Left ventricle myocardium inferior (tissue), 1 donor: ENCODE data around the gene MXI1. TPM values are rescaled to one million over a fixed set of nuclear protein-coding genes. Genes with fewer than 3 reads are reported as not detected.

Source experiments
- DNase-seq: peaks from one replicate; pipeline ENCODE4 v3.0.0-alpha.2; 2020
- H3K27ac ChIP-seq: fragments of 200-600 bp; replicated peaks from 2 replicates; pipeline ENCODE4 v1.8.0; 2021
- H3K27me3 ChIP-seq: fragments of 200-600 bp; 2 replicates; pipeline ENCODE4 v1.8.0; 2021; ENCODE audit warnings: low read depth
- H3K36me3 ChIP-seq: fragments of 200-600 bp; 2 replicates; pipeline ENCODE4 v1.8.0; 2021
- H3K4me1 ChIP-seq: fragments of 200-600 bp; 2 replicates; pipeline ENCODE4 v1.8.0; 2021
- H3K4me3 ChIP-seq: fragments of 200-600 bp; 2 replicates; pipeline ENCODE4 v1.8.0; 2021; ENCODE audit warnings: mild to moderate bottlenecking, moderate library complexity
- H3K9me3 ChIP-seq: fragments of 200-600 bp; replicated peaks from 2 replicates; pipeline ENCODE4 v1.8.0; 2021
- intact Hi-C: fragments of 100-400 bp; cut with micrococcal nuclease; formaldehyde crosslinking; loops from one replicate; pipeline ENCODE4 v1.11.0; 2022
- total RNA-seq: library from RNA; stranded (reverse); fragmentation: NEBNext Ultra II Directional; extraction: Animal tissue kit (Norgen Biotek cat#: 25700); gene quantifications from one replicate; pipeline ENCODE4 v1.2.1, GENCODE V29; 2021
- TF ChIP-seq, protein P1 (sequence below): fragments of 200-600 bp; IDR thresholded peaks from 2 replicates; pipeline ENCODE4 v1.8.0; 2021; ENCODE audit warnings: antibody characterized with exemption, mild to moderate bottlenecking, borderline replicate concordance
- donor health status: DM: no; HTN: yes; CAD: no; lungs with severe emphysema.

Gene MXI1
- total RNA-seq, 1 donor from 2014 or later = 60.0 TPM

DNA sequence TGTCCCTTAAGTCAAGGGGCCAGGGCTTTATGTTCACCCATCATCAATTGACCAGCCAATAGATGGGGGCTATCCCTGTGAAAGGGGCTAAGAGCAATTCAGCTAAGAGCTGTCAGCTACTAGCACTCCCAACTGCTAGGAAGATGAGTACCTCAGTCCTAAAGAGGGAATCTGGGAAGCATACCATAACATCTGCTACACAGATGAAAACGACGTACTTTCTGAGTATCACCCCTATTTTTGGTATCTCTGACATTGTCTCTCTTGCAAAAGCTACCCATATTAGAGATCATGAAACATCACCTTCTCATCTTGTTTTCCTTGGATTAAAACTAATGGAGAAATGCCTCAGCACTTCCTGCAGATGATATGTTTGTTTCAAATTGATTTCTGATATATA is 104.8 kb downstream of the MXI1 start:
- TF ChIP-seq, protein P1, sequence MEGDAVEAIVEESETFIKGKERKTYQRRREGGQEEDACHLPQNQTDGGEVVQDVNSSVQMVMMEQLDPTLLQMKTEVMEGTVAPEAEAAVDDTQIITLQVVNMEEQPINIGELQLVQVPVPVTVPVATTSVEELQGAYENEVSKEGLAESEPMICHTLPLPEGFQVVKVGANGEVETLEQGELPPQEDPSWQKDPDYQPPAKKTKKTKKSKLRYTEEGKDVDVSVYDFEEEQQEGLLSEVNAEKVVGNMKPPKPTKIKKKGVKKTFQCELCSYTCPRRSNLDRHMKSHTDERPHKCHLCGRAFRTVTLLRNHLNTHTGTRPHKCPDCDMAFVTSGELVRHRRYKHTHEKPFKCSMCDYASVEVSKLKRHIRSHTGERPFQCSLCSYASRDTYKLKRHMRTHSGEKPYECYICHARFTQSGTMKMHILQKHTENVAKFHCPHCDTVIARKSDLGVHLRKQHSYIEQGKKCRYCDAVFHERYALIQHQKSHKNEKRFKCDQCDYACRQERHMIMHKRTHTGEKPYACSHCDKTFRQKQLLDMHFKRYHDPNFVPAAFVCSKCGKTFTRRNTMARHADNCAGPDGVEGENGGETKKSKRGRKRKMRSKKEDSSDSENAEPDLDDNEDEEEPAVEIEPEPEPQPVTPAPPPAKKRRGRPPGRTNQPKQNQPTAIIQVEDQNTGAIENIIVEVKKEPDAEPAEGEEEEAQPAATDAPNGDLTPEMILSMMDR = no peak

DNA sequence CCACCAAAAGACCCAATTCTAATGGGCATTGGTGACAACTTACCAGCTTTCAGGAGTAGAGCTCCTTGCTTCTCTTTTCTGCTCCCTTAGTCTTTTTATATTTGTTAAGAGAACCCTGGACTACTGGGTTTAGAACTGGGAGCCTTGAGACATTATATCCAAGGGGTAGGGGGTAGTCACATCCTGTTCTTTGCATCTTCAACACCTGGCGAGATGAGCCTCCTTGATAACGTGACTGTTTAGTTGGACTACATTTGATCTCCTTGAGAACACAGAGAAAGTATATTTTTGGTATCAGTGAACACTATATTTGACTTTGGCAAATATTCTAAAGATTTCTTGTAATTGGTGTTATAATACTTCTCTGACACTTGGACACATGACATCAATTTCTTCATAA is 106.3 kb downstream of the MXI1 start:
- TF ChIP-seq, protein P1 = no peak
- intact Hi-C loops = no loop called here
- Histone ChIP-seq H3K27me3 (no peaks in the 10 kb centered on the region), H3K36me3 (no peaks in the 10 kb centered on the region), H3K4me3 (no peak overlapping the region), H3K27ac (no peak overlapping the region), H3K9me3 (no peaks in the 10 kb centered on the region), H3K4me1 (peaks cover 13% of the 10 kb centered on the region)
- no peak for DNase-seq

More for the DNA sequence above, 104.8 kb downstream of the MXI1 start:
- Histone ChIP-seq H3K27me3 (no peaks in the 10 kb centered on the region), H3K36me3 (no peaks in the 10 kb centered on the region), H3K9me3 (no peaks in the 10 kb centered on the region), H3K4me1 (peaks cover 13% of the 10 kb centered on the region), H3K27ac (no peak overlapping the region), H3K4me3 (no peak overlapping the region)
- intact Hi-C loops = no loop called here
- no peak for DNase-seq

DNA sequence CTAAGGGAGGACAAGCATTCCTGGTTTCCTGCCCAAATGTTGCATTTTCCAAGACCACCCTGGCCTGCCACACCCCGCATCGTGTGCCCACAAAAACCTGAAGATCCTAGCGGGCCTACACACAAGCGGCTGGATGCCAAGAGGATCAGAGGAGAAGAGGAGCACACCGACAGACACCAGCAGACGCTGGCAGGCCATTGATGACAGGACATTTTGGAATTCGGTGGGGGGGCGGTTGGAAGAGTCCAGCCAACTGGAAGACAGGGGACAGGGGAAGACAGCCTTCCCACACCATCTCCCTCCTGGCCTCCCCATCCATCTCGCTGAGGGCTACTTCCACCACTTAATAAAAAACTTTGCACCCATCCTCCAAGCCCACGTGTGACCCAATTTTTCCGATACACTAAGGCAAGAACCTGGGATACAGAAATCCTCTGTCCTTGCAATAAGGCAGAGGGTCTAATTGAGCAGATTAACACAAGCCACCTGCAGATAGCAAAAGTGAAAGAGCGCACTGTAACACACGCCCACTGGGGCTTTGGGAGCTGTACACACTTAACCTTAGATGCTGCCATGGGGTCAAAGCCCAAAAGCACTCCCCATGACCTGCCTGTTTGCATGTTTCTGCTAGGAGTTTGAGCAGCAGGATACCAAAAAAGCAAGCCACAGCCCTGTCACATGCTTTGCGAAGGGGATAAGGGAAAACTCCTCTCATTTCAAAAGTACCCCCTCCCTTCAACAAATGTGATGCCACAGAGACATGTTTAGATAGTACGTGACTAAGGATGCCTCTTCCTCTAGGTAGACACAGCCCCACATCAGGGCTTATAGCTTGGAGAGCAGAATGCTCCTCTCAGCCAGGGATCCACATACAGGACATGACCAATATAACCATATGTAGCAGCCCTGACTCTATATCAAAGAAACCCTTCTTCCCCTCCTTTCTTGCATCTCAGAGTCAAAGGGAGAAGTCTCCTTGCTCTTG is 110.8 kb downstream of the MXI1 start:
- Histone ChIP-seq H3K9me3 (peaks cover 21% of the 10 kb centered on the region), H3K27me3 (no peaks in the 10 kb centered on the region), H3K27ac (no peak overlapping the region), H3K36me3 (no peaks in the 10 kb centered on the region), H3K4me3 (no peak overlapping the region), H3K4me1 (no peaks in the 10 kb centered on the region)
- DNase-seq = no peak
- TF ChIP-seq, protein P1 = no peak
- intact Hi-C loops = no loop called here

DNA sequence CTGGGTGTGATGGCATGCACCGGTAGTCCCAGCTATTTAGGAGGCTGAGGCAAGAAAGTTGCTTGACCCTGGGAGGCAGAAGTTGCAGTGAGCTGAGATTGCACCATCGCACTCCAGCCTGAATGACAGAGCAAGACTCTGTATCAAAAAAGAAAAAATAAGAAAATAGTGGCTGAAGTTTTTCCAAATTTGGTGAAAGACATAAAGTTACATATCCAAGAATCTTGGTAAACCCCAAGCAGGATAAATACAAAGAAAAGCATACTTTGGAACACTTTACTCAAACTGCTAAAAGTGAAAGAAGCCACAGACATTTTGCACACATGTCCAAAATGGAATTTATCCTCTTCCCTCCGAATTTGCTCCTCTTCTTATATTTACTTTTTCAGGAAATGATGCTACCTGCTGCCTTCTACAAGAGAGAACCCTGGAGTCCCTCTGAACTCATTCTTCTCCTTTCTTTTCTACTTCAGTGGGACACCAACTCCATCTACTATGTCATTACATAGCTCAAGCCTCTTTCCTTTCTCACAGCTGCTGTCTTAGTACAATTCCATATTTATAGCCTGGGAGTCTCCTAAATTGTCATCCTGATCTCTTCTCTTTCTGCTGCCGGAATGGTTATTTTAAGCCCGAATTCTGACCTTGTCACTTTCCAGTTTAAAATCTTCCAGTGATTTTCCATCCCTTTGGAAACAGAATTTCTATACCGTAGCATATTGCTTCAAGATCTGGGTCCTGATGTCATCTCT is 114.6 kb downstream of the MXI1 start:
- Histone ChIP-seq H3K4me3 (no peak overlapping the region), H3K4me1 (no peaks in the 10 kb centered on the region), H3K27ac (no peak overlapping the region), H3K9me3 (peaks cover 21% of the 10 kb centered on the region), H3K36me3 (no peaks in the 10 kb centered on the region), H3K27me3 (peaks cover 8% of the 10 kb centered on the region)
- intact Hi-C loops = no loop called here
- TF ChIP-seq, protein P1 = no peak
- no peak for DNase-seq

DNA sequence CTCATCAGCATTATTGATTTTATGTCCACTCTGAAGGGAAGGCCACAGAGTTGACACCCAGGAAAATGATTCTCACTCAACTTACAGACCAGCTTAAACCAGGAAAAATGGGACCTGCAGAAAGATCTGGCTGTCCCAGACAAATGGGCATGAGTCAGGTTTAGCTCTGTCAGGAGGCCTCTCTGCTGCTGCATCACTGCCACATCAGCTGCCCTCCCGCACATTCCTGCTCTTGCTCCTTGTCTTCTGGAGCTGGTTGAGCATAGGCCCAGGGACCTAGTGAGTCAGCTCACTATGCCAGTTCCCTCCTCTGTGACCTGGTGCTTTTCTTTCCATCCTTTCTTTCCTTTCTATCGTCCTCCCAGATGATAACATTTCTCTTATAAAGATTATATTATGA is 116.1 kb downstream of the MXI1 start:
- intact Hi-C loops = no loop called here
- H3K9me3 ChIP-seq = peaks cover 21% of the 10 kb centered on the region
- TF ChIP-seq, protein P1 = no peak
- H3K27me3 ChIP-seq = peaks cover 8% of the 10 kb centered on the region
- H3K27ac ChIP-seq = no peak overlapping the region
- H3K4me1 ChIP-seq = no peaks in the 10 kb centered on the region
- H3K36me3 ChIP-seq = no peaks in the 10 kb centered on the region
- H3K4me3 ChIP-seq = no peak overlapping the region
- no peak for DNase-seq
